ENCODE data around the gene MEGF9. TPM values are rescaled to one million over a fixed set of nuclear protein-coding genes. Genes with fewer than 3 reads are reported as not detected.

Gene MEGF9
- total RNA-seq, 2 donors from 2014 or later: 18.4 to 19.9 TPM

DNA sequence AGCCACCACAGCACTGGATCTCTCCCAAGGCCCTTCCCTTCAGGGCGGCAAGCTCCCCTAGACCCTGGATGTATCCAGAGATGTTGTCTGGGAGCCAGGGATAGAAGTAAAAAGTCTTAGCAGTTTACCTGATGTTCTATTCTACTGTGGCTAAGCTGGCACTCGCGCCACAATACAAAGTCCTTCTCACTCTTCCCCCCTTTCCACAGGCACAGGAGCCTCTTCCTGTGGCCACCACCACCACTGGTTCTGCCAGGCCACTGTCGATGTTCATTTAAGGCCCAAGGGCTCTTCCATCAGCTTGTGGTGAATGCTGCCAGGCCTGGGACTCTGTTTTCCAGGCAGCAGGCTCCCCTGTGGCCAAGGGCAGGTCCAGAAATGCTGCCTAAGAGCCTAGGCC is 33.7 kb downstream of the MEGF9 start:
- DNase-seq (ENCODE audit: low spot score): no peak
- intact Hi-C loops (cut with DNase I): no loop called here

- no peak for DNase-seq (ENCODE audit: low spot score)
- intact Hi-C loops (cut with DNase I): no loop called here
Measured at GRCh38 chr9:120680161-120680560, 34.1 kb downstream of the MEGF9 start.

DNA sequence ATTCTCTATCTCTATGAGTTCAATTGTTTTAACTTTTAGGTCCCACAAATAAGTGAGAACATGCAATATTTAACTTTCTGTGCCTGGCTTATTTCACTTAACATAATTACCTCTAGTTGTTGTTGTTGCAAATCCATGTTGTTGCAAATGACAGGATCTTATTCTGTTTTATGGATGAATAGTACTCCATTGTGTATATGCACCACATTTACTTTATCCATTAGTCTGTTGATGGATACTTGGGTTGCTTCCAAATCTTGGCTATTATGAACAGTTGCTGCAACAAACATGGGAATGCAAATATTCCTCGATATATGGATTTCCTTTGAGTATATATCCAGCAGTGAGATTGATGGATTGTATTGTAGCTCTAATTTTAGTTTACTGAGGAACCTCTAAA is 36.3 kb downstream of the MEGF9 start:
- DNase-seq (ENCODE audit: low spot score): no peak
- intact Hi-C loops (cut with DNase I): no loop called here

GRCh38 chr9:120676767-120677402 is 37.4 kb downstream of the MEGF9 start:
- intact Hi-C loops (cut with DNase I): no loop called here
- DNase-seq (ENCODE audit: low spot score): no peak

- intact Hi-C loops (cut with DNase I): no loop called here
Measured at GRCh38 chr9:120668399-120668798, 45.9 kb downstream of the MEGF9 start.

DNA sequence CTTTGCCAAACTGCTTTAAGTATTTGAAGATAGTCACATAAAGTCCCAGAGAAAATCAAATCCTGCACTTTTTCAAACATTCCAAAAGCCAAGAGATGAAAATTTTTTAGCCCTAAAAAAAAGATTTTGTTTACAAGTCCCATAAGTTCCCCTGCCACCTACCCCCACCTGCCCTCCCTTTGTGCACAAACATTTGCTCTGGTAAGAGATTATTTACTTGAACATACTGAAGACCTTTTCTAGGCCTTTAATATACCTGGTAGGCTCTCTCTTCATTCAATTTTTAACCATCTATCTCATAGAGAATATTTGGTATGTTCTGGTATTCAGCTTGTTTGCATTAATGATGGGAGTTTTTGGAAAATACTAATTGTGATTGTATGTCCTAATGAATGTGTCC is 50.3 kb downstream of the MEGF9 start:
- no peak for DNase-seq (ENCODE audit: low spot score)
- intact Hi-C loops (cut with DNase I): no loop called here

More at GRCh38 chr9:120668399-120668798, 45.9 kb downstream of the MEGF9 start:
- DNase-seq (ENCODE audit: low spot score): no peak

GRCh38 chr9:120663380-120663779 is 50.9 kb downstream of the MEGF9 start:
- DNase-seq (ENCODE audit: low spot score): no peak
- intact Hi-C loops (cut with DNase I): no loop called here

DNA sequence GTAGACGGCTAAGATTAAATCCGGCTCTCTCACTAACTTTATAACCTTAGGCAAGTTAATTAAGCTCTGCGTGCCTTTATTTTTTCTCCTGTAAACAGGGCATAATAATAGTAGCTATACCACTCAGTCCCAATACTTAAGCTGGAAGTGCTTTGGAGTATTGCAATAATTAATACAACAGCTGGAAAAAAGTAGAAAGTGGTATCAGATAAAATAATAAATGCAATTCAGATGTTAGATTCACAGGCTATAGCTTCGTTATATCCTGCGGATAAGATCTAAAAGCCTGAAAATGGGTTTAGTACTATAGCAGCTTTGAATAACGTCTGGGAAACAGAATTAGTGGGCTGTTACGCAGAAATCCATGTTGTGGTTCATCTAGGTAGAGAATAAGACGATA is 51.8 kb downstream of the MEGF9 start:
- intact Hi-C loops (cut with DNase I): no loop called here
- no peak for DNase-seq (ENCODE audit: low spot score)

DNA sequence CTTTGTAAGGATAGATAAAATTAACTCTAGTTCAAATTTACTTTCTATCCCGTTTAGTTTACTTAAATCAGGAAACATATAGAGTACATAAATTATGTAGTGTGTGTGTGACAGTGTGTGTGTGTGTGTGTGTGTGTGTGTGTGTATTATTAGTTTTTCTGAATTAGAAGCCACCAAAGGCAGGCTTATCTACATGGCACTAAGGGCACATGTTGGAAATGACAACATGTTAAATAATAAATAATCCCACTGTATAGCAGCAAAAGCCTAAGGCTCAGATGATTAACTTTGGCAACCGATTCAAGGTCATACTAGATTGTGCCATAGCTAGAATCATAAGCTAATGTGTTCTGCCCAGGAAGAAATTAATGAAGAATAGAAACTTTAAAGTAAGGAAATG is 54.6 kb downstream of the MEGF9 start:
- intact Hi-C loops (cut with DNase I): no loop called here

DNA sequence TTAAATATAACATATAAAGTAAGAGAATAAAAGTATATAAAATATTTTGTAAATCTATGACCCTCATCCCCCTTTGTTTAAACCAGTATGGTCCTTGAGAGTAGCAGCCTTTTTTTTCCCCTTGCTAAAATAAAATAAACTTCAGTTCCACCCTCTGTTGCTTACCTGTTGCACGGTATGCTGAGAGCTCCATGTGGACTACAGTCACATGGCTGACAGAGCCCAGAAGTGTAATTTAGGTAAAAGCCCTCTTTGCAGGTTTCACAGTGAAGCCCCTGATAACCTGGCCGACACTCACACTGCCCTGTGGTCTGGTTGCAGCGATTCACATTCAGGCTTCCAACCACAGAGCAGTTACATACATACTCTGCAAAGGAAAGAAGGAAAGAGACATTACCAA is 55.1 kb downstream of the MEGF9 start:
- intact Hi-C loops (cut with DNase I): no loop called here
- no peak for DNase-seq (ENCODE audit: low spot score)

More for the DNA sequence above, 54.6 kb downstream of the MEGF9 start:
- DNase-seq (ENCODE audit: low spot score): no peak

GRCh38 chr9:120655005-120655622 is 59.2 kb downstream of the MEGF9 start:
- DNase-seq (ENCODE audit: low spot score): no peak
- intact Hi-C loops (cut with DNase I): no loop called here

DNA sequence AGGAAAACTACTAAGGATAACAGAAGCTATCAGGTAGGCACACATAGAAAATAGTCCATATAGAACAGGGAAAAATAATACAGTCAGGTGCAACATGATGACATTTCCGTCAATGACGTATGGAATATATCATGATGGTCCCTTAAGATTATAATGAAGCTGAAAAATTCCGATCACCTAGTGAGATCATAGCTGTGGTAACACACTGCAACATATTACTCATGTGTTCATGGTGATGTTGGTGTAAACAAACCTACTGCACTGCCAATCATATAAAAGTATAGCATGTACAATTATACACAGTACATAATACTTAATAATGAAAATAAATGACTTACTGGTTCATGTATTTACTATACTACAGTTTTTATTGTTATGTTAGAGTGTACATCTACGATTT is 60.0 kb downstream of the MEGF9 start:
- intact Hi-C loops (cut with DNase I): no loop called here
- no peak for DNase-seq (ENCODE audit: low spot score)

DNA sequence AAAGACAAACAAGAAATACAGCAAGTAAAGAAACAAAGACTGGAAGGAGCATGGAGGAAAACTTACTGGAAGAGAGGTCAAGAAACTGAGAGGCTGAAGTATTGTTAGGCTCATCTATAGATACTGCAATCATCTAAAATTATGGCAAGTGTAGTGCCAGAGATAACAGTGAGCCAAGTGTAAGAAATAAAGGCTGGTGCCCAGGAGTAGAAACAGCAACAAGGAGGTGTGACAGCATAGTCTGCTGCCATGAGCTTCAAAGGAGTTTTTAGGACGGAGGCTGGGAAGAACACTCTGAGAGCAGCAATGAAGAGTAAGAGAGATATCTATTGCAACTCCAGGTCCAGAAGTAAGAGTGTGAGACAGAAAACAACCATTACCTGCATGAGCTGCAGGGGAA is 60.5 kb downstream of the MEGF9 start:
- no peak for DNase-seq (ENCODE audit: low spot score)
- intact Hi-C loops (cut with DNase I): no loop called here

GRCh38 chr9:120652934-120653333 is 61.3 kb downstream of the MEGF9 start:
- intact Hi-C loops (cut with DNase I): no loop called here
- DNase-seq (ENCODE audit: low spot score): no peak

DNA sequence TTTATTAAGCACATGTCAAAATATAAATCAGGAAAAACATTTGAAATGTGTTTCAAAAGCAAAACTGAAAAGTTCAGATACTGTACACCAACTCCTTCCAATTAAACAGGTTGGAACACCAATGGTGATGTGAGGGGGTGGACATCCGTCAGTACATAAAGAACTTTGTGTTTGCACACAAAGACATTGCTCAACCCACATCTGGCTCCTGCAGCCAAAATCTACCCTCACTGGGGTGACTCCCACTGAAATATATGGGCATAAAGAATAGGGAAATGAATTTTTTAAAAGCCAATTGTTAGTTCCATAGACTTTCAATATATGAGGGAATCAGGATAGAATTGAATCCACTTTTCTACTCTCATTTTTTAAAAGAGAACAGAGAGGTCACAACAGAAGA is 63.9 kb downstream of the MEGF9 start:
- no peak for DNase-seq (ENCODE audit: low spot score)
- intact Hi-C loops (cut with DNase I): no loop called here

GRCh38 chr9:120648581-120649197 is 65.6 kb downstream of the MEGF9 start:
- intact Hi-C loops (cut with DNase I): no loop called here

GRCh38 chr9:120646948-120647347 is 67.3 kb downstream of the MEGF9 start:
- DNase-seq (ENCODE audit: low spot score): no peak
- intact Hi-C loops (cut with DNase I): no loop called here

More at GRCh38 chr9:120648581-120649197, 65.6 kb downstream of the MEGF9 start:
- DNase-seq (ENCODE audit: low spot score): no peak

GRCh38 chr9:120645760-120646159 is 68.5 kb downstream of the MEGF9 start:
- DNase-seq (ENCODE audit: low spot score): no peak
- intact Hi-C loops (cut with DNase I): no loop called here

- no peak for DNase-seq (ENCODE audit: low spot score)
- intact Hi-C loops (cut with DNase I): no loop called here
Measured at GRCh38 chr9:120643061-120643460, 71.2 kb downstream of the MEGF9 start.

DNA sequence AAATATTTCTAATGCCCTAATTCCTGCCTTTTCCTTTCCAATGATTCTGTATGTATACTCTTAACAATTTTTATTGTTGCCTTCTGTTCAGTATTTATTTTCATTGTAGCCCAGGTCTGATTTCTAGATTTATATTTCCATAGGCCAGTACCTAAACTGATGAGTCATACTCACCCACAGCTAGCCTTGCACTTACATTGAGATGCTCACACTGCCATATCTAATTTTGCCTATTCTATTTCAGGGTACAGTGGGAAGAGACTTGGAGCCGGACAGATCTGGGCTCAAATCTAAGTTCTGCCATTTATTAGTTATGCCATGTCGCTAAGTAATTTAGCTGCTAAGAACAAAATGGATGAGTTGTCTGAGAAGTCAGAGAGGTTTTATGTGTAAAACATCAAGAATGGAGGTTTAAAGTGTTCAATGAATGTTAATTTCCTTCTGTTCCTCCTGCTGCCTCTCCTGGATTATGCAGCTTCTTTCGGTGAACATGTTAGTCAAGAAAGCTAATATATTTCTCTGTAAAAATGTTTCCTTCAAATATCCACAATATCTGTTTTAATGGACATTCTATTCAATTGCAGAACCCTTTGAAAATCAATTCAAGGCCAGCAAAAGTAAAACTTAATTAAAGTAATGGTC is 72.0 kb downstream of the MEGF9 start:
- intact Hi-C loops (cut with DNase I): no loop called here
- DNase-seq (ENCODE audit: low spot score): no peak
